Measurements from ENCODE around the gene OR4S1. TPM values are rescaled to one million over a fixed set of nuclear protein-coding genes. Genes with fewer than 3 reads are reported as not detected.
"Not testable (repeated sequence)": the region's sequence is repeated elsewhere in the genome, so short reads cannot be mapped to it uniquely, and the experiment has no call there.

Gene OR4S1, protein sequence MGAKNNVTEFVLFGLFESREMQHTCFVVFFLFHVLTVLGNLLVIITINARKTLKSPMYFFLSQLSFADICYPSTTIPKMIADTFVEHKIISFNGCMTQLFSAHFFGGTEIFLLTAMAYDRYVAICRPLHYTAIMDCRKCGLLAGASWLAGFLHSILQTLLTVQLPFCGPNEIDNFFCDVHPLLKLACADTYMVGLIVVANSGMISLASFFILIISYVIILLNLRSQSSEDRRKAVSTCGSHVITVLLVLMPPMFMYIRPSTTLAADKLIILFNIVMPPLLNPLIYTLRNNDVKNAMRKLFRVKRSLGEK
- not detected in 2 replicates for total RNA-seq

DNA sequence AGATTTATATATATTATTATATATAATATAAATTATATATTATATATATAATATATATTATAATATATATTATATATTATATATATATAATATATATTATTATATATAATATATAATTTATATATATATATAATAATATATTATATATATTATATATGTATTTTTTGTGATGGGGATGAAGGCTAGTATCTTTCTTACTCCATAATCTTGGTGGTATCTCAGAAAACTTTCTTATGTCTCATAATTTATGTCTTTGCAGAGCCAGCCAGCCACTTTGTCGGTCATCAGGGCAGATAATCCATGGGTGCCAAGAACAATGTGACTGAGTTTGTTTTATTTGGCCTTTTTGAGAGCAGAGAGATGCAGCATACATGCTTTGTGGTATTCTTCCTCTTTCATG is at the start of gene OR4S1:
TSS of gene OR4S1 (plus strand) at position 301 of the 400 bp plus-strand sequence. CDS start at position 301, 0 bp downstream.
- DNase-seq: no peak

DNA sequence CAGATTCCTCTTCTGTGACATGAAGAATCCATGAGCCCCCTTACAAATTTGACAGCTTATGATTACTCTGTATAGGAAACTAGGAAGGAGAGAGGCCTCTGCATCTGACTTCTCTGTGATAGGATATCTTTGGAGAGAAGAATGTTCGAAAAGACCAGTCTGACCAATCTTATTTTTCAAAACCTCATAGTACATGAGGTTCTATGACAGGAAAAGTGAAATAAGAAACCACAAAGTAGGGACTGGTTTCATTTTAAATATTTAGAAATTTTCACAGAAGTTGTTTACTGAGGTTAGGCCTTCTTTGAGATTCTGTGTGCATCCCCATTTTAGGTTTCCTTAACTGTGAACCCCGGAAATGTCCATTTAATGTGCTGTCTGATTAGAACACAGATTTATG is 44.4 kb upstream of the OR4S1 start:
- DNase-seq: no peak

DNA sequence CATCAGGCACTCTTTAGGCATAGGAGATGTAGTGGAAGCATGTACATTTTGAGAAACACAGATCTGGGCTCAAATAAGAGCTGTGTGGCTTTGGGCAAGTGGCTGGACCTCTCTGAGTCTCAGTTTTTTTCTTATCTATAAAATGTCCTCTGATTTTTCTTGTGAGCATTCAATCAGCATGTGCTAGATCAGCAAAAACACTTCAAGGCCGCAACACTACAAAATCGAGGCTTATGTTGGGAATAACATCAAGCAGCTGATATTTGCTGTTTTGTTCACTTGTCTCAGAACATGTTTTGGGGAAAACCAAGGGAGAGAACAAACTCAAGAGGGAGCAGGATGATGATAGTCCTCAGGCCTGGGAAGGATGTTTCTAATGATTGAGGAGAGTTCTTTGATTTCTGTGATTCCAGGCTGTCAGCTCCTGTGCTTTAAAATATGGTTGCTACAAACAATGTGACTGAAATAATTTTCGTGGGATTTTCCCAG is 42.6 kb upstream of the OR4S1 start, which contains the start of gene OR4X1:
TSS of gene OR4X1 (plus strand) at position 439 of the 489 bp plus-strand sequence. CDS start at position 439, 0 bp downstream.
- no peak for DNase-seq

DNA sequence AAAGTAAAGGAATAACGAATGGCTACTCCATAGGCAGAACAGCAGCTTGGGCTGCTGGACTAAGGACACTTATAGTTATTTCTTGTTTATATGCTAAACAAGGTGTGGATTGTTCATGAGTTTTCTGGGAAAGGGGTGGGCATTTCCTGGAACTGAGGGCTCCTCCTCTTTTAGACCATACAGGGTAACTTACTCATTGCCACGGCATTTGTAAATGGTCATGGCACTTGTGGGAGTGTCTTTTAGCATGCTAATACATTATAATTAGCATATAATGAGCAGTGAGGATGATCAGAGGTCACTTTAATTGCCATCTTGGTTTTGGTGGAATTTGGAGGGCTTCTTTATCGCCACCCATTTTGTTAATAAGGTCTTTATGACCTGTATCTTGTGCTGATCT is 35.4 kb upstream of the OR4S1 start:
- no peak for DNase-seq

DNA sequence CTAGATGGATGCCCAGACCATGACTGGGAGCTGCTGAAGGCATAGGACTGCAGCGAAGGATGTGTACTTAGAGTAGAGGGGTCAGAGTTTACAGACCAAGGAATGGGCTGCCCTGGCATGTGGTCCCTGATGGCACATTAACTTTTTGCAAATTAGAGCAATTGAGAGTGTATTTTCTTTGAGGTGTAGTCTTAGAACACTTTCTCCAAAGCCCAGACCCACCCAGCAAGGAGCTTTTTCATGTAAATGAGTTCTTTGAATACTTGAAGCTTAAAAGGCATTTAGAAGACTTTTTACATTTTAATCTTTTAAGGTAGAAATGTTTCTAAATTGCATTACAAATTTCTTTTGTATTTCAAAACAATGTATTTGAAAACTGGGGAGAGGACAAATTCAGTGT is 33.4 kb upstream of the OR4S1 start:
- no peak for DNase-seq

DNA sequence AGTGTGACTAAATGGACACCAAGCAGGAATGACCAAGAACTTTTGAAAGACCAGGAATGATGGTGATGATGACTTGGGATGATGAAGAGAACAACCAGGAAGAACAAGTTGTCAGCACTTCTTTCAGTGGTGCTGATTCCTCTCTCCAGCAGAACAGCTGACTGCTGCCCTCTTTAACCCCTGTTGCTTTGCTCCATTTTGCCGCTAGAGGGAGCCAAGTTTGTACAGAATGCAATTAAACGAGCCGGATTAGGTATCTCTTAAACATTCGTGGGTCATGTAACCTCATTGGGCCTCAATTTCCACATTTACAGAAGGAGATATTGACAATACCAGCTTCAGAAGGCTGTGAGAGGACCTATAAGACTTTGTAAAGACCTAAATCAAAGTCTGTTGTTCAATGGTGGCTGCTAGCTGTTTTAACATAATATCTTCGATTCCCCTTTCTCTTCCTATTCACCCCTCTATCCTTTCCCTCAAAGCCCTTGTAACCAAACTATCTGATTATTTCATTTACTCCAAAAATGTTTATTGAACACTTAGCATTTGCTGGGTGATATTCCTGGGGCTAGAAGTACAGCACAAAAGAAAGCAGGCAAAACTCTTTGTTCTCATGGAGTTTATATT is 1.9 kb downstream of the OR4S1 start:
- DNase-seq: peak; percentile 71

DNA sequence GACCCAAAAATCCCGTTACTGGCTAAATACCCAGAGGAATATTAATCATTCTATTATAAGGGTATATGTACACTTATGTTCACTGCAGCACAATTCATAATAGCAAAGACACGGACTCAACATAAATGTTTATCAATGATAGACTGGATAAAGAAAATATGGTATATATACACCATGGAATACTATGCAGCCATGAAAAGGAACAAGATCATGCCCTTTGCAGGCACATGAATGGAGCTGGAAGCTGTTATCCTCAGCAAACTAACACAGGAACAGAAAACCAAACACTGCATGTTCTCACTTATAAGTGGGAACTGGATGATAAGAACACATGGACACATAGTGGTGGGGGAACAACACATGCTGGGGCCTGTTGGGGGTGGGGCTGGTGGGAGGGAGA is 7.6 kb downstream of the OR4S1 start:
- not testable (repeated sequence) for DNase-seq

DNA sequence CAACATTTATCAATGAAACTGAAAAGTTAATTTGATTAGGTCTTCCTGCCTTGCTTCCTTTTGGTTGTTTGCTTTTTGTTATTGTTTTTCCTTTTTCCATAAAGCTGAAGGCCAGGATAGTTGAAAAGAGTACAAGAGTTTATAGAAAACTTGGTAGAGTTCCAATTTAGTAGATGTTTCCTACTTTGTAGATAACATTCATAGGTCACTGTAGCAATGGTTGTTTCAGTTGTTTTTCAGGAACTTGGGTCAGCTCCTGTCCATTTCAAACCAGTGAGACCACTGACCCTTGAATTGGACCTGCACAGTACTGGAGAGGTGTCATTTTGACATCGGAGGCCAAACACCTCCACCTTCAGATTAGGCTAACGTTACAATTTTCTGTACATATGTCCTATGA is 13.8 kb downstream of the OR4S1 start:
- not testable (repeated sequence) for DNase-seq

DNA sequence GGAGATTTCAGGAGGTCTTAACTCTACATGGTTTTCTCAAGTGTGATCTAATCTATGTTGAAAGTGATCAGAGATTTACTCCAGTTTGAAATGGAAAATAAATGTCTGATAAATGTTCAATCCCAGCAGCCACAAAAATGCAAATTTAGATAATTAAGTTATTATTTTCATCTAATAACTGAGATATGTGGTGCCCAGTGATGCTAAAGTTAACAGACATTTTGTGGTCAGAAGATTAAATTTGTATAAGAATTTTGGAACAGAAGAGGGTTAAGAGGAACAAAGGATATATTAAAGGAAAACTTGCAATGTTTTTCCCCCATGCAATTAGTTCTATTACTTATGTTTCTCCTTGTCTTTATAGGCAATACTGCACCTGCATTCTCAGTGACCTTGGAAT is 18.6 kb downstream of the OR4S1 start, which contains the start of gene OR4C3:
TSS of gene OR4C3 (plus strand) at position 301 of the 400 bp plus-strand sequence. CDS start 102 bp downstream, outside the sequence.
- DNase-seq: not testable (repeated sequence)

DNA sequence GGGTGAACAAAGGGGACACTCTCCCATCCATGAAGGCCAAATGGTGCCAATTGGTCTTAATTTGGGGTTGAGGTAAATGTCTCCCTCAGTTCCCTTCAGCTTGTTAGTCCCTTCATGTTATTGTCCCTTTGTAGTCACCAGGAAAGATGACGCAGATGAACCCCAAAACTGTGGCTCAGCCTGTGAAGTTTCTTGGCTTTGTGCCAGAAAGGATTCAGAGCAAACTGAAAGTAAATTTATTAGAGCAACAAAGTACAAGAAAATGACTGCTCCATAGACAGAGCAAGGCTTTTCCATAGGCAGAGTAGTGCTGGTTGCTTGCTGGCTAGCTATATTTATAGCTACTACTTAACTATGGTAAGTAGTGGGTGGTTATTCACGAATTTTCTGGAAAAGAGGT is 35.4 kb downstream of the OR4S1 start:
- no peak for DNase-seq

DNA sequence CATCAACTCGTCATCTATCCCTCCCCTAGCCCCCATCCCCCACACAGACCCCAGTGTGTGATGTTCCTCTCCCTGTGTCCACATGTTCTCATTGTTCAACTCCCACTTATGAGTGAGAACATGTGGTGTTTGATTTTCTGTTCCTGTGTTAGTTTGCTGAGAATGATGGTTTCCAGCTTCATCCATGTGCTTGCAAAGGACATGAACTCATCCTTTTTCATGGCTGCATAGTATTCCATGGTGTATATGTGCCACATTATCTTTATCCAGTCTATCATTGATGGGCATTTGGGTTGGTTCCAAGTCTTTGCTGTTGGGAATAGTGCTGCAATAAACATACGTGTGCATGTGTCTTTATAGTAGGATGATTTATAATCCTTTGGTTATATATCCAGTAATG is 36.5 kb downstream of the OR4S1 start:
- not testable (repeated sequence) for DNase-seq

DNA sequence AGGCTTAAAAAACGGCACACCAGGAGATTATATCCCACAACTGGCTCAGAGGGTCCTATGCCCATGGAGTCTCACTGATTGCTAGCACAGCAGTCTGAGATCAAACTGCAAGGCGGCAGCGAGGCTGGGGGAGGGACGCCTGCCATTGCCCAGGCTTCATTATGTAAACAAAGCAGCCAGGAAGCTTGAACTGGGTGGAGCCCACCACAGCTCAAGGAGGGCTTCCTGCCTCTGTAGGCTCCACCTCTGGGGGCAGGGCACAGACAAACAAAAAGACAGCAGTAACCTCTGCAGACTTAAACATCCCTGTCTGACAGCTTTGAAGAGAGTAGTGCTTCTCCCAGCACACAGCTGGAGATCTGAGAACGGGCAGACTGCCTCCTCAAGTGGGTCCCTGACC is 40.3 kb downstream of the OR4S1 start:
- not testable (repeated sequence) for DNase-seq

DNA sequence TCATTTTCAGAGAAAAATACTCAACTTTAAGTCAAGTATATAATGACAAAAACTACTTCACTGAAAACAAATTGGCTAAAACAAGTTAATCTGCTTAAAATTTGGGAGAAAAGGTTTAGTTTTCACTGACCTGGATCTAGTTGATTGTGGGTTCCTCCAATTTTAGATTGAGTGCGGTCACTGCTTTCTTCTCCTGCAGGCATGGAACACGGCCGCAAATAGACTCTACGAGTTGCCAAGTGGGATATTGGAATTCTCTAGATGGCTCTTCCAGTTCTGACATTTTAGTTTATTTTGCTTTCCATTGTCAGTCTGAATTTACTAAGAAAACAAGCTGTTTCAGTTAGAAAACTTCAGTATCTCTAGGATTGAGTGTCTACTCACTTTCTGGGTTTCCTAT is 48.0 kb downstream of the OR4S1 start:
- no peak for DNase-seq

DNA sequence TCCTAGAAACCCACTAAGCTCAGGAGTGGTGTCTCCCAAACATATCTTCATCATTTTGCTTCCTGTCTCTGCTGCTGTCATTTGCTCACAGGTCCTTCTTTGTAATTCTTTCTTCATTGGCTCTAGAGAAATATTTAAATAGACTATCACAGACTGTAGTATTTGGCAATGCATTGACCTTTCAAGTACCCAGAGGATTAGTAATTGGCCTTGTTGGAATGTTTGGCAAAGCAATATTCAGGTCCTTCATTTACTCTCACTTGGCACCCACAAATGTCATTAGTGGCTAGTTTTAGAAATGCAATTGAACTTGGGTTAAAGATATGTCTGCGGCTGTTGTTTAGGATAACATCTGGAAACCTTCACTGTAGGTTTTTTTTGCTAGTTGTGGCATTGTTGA is 48.7 kb downstream of the OR4S1 start:
- DNase-seq: no peak

Other genes starting within 250 kb of the OR4S1 start
- gene OR4B1, start 89.4 kb upstream of the OR4S1 start, total RNA-seq: not detected in 2 replicates
- gene OR4X2, start 61.1 kb upstream of the OR4S1 start, total RNA-seq: not detected in 2 replicates
- gene OR4X1, start 42.4 kb upstream of the OR4S1 start, total RNA-seq: not detected in 2 replicates
- not detected in 2 replicates for gene OR4C3, start 18.7 kb downstream of the OR4S1 start, total RNA-seq
- gene OR4C5, start 60.2 kb downstream of the OR4S1 start, total RNA-seq: not detected in 2 replicates
- gene OR4A47, start 182.6 kb downstream of the OR4S1 start, total RNA-seq: not detected in 2 replicates